Adrenal gland (tissue), 5 donors: ENCODE data around the gene NCOA1.

Experiments used
- POLR2A ChIP-seq, 2 donors: fragments of 450-650 bp; IDR thresholded peaks; one replicate each; pipeline ENCODE4 v1.6.1; 2017; ENCODE audit warnings: antibody characterized with exemption in 2 of 2, mild to moderate bottlenecking in 2 of 2, moderate library complexity in 1 of 2
- TF ChIP-seq, protein P1 (sequence below), 6 experiments: fragments of 450-650 bp in 4 of 6; fragments of 200-600 bp in 2 of 6; sonication (generic) in 1 of 6; IDR thresholded peaks; 1 replicate in 5 of 6; 2 replicates in 1 of 6; pipeline versions ENCODE4 v1.5.1 to v1.8.0; 2016 to 2021; ENCODE audit warnings: antibody characterized with exemption in 6 of 6, mild to moderate bottlenecking in 2 of 6, moderate library complexity in 1 of 6
- donor health status: DM: no; HTN: no; CAD: no.

DNA sequence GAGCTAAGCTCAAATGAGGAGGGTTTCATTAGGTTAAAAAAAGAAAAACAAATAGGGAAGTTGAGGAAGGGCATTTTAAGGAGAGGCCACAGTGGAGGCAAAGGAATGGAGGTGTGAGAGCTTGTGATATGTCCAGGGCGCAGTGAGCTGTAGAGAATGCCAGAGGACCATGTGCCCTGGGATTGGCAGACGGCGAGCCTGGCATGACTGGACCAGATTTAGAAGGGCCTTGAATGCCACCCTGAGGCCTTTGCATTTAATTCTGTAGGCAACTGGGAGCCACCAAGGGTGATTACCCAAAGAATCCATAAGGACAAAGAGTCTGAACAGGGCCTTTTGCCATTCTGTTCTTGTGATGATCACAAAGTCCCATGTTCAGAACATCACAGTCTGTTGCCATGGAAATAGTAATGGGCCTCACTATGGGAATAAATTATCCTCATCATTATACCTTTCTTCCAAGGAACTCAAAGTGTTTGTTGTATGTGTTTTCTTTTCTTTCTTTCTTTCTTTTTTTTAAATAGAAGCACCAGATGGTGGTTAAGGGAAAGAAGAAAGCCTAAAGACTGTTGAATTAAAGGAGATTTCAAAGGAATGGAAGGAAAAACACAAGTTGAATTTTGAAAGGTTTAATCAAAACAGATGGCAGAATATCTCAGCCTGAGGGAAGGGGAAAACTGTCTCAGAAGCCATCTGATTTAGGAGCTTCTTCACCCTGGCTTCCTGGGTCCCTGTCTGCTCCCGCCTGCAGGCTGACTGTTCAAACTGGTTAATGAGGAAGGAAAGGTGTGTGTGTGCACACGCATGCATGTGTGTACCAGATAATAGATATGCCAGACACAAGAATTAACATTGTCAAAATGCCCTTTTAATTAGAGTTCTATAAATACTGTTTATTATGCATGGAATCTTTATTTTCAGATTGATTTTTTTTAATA is 31.6 kb upstream of the NCOA1 start:
- TF ChIP-seq, protein P1, sequence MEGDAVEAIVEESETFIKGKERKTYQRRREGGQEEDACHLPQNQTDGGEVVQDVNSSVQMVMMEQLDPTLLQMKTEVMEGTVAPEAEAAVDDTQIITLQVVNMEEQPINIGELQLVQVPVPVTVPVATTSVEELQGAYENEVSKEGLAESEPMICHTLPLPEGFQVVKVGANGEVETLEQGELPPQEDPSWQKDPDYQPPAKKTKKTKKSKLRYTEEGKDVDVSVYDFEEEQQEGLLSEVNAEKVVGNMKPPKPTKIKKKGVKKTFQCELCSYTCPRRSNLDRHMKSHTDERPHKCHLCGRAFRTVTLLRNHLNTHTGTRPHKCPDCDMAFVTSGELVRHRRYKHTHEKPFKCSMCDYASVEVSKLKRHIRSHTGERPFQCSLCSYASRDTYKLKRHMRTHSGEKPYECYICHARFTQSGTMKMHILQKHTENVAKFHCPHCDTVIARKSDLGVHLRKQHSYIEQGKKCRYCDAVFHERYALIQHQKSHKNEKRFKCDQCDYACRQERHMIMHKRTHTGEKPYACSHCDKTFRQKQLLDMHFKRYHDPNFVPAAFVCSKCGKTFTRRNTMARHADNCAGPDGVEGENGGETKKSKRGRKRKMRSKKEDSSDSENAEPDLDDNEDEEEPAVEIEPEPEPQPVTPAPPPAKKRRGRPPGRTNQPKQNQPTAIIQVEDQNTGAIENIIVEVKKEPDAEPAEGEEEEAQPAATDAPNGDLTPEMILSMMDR (IDR thresholded peaks at IDR 0.05), result no peak
- no peak for TF ChIP-seq POLR2A (IDR thresholded peaks at IDR 0.05)
